ENCODE data around the gene KLHL3.

KLHL3 gene

GRCh38 chr5:137695651-137696428 lies 40.0 kb downstream of the KLHL3 start:
- ChIA-PET CTCF (interaction anchor here (0.6 to 1.0 kb wide), 3 partner anchors 38 to 883 kb away, joined by 3 to 5 read pairs (median 3); no protein-coding TSS in a partner anchor), POLR2A (no interaction called here)
- Histone ChIP-seq H3K27ac (ENCODE audit: extremely low read depth, low read depth, low read length) (no peak overlapping the region), H3K36me3 (ENCODE audit: control insufficient read depth in 2 of 2, insufficient read depth in 1 of 2, low read length in 2 of 2) (peaks cover 0 to 9% of the 10 kb centered on the region in 2 experiments; a peak in 1 of 3 replicates), H3K4me3 (ENCODE audit: low read depth, low read length) (no peak overlapping the region), H3K4me1 (ENCODE audit: control insufficient read depth, insufficient read depth, low read length) (no peaks in the 10 kb centered on the region), H3K9me3 (ENCODE audit: control insufficient read depth, insufficient read depth, low read depth, low read length) (no peaks in the 10 kb centered on the region)
- TF ChIP-seq PRDM6 (tag by site-specific recombination; IDR thresholded peaks at IDR 0.05): no peak
- no peak for TF ChIP-seq SCRT1 (tag by site-specific recombination; IDR thresholded peaks at IDR 0.05; ENCODE audit: borderline replicate concordance)
- no peak for TF ChIP-seq KLF8 (tag by site-specific recombination; IDR thresholded peaks at IDR 0.05)
- TF ChIP-seq ZFHX2 (tag by site-specific recombination; conservative IDR thresholded peaks at IDR 0.05): no peak
- TF ChIP-seq KLF16 (tag by site-specific recombination; IDR thresholded peaks at IDR 0.05): no peak
- TF ChIP-seq ZFP3 (tag by site-specific recombination; IDR thresholded peaks at IDR 0.05; ENCODE audit: low read depth): no peak
- no peak for TF ChIP-seq ZNF692 (tag by site-specific recombination; IDR thresholded peaks at IDR 0.05)
- no peak for TF ChIP-seq ZNF10 (tag by site-specific recombination; IDR thresholded peaks at IDR 0.05)
- TF ChIP-seq ZBTB44 (tag by site-specific recombination; IDR thresholded peaks at IDR 0.05): no peak
- TF ChIP-seq GLIS1 (tag by site-specific recombination; IDR thresholded peaks at IDR 0.05): no peak
- no peak for TF ChIP-seq SCRT2 (tag by site-specific recombination; IDR thresholded peaks at IDR 0.05)

- CTCF ChIA-PET: interaction anchor here (0.6 to 1.8 kb wide), 4 partner anchors 9 to 42 kb away, joined by 3 to 9 read pairs (median 6); partner anchors contain the start of gene KLHL3
- POLR2A ChIA-PET: no interaction called here
- H3K9me3 ChIP-seq (ENCODE audit: control insufficient read depth, insufficient read depth, low read depth, low read length): no peaks in the 10 kb centered on the region
- peaks cover 0 to 9% of the 10 kb centered on the region in 2 experiments; a peak in 1 of 3 replicates for H3K36me3 ChIP-seq (ENCODE audit: control insufficient read depth in 2 of 2, insufficient read depth in 1 of 2, low read length in 2 of 2)
- no peak overlapping the region for H3K4me3 ChIP-seq (ENCODE audit: low read depth, low read length)
- no peak for TF ChIP-seq ZNF341 (tag by site-specific recombination; IDR thresholded peaks at IDR 0.05; ENCODE audit: low read depth)
- TF ChIP-seq SETDB1 (IDR thresholded peaks at IDR 0.05; ENCODE audit: insufficient read length, low read length): no peak
- TF ChIP-seq GLIS1 (tag by site-specific recombination; IDR thresholded peaks at IDR 0.05): no peak
- TF ChIP-seq HOXD13 (CRISPR knock-in tag; IDR thresholded peaks at IDR 0.05; ENCODE audit: borderline replicate concordance): no peak
- TF ChIP-seq ZNF112 (tag by site-specific recombination; IDR thresholded peaks at IDR 0.05): no peak
- H3K4me1 ChIP-seq (ENCODE audit: control insufficient read depth, insufficient read depth, low read length): no peaks in the 10 kb centered on the region
- no peak overlapping the region for H3K27ac ChIP-seq (ENCODE audit: extremely low read depth, low read depth, low read length)
Measured at GRCh38 chr5:137693951-137694721, 41.8 kb downstream of the KLHL3 start.
